SIG-M5 (cell line): ENCODE measurements around the gene PRKN.
A peak's percentile ranks its signal among the peaks of the same experiment; 100 is the strongest.

Experiments
- DNase-seq: peaks from one replicate; lab custom pipeline; 2025; lab: John Stamatoyannopoulos, UW

PRKN gene

DNA sequence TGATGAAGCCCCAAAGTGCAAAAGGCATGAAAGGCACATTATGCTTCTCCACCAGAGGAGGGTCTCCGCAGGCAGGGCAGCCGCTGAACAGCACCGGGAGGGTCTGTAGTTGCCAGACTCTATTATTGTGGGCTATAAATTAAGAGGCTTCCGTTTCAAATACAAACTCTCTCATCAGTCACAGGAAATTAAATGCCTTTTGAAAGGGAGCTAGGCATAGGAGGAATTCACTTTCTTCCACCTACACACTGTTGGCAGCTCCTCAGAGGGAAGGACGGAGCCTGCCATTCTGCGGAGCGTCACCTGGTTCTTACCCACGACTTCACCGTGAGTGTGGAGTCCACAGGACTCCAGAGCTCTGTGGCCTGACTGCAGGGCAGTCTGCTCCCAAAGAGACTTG is 1312.9 kb downstream of the PRKN start:
- no peak for DNase-seq

DNA sequence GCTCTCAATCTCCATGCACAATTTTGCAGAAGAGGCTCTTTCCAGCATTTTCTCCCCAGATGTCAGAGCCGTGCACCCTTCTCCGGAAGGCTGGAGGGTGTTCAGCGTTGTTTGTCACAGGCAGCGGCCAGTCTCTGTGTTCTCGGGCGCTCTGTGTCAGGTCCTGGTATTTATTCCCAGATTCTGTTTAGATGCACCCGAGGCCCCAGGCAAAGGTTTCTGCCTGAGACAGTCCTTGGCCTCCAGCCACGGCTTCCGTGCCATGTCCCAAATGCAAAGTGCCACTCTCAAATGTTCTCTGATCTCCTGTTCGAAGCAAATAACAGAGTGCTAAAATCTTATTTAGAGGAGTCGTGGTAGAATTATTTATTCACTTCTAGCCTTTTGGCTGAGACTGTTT is 1313.4 kb downstream of the PRKN start:
- DNase-seq = no peak

DNA sequence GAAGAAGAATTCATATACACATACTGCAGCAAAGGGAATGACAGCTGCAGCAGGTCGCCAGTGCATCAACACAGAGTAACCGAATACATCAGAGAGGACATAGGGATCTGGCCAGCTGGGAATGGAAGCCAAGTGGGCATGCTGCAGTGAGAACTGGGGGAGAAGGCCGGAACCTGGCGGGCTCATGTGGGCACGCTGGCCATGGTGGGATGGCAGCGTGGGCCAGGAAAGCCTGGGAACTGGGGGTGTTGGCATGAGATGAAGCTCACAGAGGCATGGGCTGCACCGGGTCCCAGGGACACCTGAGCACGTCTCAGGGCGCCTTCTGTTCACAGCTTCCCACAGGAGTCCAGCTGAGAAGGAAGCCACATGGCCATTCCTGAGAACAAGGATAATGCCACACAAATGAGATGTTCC is 1314.2 kb downstream of the PRKN start:
- DNase-seq = no peak

DNA sequence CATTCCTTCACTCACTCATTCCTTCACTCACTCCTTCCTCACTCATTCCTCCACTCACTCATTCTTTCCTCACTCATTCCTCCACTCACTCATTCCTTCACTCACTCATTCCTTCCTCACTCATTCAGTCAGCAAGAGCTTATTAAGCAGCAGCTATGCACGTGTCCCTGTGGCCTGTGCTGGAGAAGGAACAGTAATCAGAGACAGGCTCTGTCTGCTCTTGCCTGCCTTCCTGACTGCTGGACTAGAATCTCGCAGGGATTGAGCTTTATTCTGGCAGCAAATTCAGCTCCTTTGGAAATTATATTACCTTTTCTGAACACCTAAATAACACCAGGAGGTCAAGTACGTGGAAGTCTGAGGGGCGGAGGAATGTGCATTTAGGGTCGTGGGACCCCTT is 1314.8 kb downstream of the PRKN start:
- no peak for DNase-seq

DNA sequence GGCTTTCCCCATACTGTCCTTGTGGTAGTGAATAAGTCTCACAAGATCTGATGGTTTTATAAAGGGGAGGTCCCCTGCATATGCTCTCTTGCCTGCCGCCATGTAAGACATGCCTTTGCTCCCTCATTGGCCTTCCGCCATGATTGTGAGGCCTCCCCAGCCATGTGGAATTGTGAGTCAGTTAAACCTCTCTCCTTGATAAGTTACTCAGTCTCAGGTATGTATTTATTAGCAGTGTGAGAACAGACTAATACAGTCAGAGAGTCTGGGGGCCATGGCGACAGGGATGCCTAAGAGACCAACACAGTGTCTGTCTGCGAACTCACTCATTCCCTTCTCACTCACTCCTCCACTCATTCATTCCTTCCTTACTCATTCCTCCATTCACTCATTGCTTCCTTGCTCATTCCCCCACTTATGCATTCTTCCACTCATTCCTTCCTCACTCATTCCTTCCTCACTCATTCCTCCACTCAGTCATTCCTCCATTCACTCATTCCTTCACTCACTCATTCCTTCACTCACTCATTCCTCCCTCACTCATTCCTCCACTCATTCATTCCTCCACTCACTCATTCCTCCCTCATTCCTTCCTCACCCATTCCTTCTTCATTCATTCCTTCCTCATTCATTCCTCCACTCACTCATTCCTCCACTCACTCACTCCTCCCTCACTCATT is 1316.2 kb downstream of the PRKN start:
- no peak for DNase-seq

DNA sequence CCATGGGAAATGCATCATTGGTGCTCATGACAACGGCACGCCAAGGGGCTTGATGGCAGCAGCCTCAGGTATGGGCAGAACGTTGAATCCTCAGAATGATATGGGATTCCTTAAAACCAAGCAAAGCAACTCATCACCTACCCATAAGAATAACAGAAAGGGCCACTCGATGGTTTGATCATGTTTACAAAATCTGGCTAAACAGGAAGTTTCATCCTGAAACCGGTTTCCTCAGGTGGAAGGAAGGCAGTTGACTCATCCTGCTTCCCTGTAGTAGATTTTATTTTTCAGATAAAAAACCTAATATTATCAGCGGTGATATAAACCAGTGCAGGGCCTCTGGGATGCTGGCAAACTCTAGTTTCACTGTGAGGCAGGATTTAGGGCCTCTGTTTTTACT is 1316.8 kb downstream of the PRKN start:
- no peak for DNase-seq

DNA sequence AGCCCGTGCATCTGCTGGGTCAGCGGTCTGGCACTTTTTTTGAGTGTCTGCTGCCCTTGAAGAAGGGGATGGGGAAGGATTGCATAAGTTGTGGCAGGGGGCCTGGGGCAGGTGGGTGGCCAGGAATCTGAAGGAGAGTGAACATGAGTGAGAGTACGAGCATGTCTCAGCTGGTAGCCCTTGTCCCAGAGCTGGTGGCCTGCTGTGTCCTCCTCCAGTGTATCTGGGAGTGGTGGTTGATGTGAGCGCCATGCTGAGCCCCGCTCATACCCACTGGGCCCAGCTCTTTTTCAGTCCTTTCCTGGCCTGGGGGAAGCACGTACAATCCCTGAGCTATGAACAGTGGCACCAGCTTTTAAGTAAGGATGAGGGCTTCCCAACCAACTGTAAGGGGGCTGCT is 1317.5 kb downstream of the PRKN start:
- DNase-seq = no peak

DNA sequence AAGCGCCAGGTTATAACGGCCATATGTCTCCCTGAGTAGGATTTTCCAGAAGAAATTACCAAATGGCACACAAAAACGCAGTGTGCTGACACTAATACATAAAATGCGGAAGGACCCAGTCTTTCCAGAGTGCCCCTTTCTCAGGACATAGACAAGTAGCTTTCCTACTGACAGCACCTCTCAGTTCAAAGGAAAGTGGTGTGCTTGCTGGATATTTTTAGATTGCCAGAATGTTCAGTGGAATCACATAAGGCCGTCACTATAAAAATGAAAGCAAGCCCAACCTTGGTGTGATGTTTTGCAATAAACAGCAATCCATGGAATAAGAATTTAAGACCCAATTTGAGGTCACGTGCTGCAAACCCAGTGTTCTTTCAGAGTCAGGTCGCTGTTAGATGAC is 1318.2 kb downstream of the PRKN start:
- no peak for DNase-seq

DNA sequence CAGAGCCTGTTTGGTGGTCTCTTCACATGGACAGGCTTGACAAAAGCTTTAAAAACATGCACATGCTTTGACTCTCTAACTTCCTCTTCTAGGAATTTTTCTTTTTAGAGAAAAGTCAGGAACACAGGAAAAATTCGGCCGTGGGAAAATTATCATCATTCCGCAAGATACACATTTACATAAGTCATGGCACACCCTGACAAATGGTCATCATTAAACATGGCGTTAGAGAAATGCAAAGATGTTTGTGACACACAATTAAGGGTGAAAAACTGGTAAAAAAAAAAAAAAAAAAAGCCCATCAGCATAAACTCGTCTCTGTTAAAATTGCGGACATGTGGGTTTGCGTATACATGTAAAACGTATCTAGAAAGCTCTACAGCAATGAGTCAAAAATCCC is 1319.5 kb downstream of the PRKN start:
- DNase-seq = no peak

DNA sequence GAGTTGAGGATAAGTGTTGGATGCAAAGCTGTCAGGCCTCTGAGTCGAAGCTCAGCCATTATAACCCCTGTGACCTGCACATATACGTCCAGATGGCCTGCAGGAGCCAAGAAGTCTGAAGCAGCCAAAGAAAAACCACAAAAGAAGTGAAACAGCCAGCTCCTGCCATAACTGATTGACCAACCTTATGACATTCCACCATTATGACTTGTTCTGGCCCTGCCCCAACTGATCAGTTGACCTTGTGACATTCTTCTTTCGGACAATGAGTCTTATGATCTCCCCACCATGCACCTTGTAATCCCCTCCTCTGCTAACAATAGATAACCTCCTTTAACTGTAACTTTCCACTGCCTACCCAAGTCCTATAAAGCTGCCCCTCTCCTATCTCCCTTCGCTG is 1320.0 kb downstream of the PRKN start:
- no peak for DNase-seq

DNA sequence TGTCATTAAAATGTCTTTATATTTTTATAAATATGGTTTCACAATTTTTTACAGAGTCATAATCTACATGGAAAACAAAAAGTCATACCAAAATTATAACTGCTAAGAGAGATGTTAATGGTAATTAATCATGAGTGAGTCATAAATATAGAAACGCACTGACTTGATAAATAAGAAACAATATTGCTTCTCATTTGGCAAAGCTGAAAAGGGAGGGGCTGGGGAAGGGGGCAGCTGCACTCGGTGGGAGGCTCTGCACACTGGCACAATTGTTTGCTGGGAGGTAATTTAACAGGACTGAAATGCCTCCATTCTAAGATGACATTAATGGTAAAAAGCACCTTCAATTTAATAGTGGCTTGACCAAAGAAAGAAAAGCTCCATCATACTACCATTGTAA is 1320.5 kb downstream of the PRKN start:
- DNase-seq = no peak

DNA sequence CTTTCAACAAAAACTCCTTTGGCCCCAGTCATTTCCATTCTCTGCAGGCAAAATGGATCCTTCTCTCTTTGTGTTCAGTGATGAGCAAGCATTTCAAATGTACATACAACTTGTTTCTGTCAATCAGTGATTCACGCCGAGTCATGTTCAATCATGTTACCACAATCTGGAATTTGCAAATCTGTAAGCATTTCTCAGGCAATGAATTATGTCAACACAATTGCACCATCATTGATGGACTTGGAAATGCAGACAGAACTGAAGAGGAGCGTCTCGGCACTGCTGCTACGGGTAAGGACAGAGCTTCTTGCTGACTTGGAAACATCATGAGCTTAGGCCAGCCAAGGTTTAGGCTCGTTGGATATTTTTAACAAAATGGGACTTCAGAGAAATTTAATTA is 1320.9 kb downstream of the PRKN start:
- DNase-seq = no peak

DNA sequence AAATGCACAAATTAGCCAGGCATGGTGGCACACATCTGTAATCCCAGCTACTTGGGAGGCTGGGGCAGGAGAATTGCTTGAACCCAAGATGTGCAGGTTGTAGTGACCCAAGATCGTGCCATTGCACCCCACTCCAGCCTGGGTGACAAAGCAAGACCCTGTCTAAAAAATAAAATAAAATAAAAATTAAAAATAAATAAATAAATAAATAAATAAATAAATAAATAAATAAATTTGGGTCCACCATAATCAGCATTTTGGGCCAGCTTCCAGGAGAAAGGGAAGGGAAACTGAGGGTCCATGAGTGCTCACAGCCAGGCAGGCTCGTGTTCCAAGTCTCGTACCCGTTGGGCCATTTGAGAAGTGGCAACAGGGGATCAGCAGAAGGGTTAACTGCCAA is 1322.1 kb downstream of the PRKN start:
- no peak for DNase-seq

DNA sequence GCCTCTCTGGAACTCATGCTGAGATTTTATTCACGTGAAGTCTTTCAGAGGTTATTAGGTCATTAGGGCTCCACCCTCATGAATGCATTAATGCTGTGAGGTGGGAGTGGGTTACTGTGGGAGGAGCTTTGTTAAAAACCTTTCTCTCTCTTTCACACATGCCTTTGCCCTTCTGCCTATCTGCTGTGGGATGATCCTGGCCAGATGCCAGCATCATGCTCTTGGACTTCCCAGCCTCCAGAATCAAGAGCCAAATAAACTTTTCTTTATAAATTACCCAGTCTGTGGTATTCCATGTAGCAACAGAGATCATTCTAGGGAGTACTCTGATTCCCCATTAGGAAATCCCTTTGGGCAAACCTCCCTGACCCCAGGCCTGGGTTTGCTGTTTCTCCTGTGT is 1323.8 kb downstream of the PRKN start:
- DNase-seq = no peak

DNA sequence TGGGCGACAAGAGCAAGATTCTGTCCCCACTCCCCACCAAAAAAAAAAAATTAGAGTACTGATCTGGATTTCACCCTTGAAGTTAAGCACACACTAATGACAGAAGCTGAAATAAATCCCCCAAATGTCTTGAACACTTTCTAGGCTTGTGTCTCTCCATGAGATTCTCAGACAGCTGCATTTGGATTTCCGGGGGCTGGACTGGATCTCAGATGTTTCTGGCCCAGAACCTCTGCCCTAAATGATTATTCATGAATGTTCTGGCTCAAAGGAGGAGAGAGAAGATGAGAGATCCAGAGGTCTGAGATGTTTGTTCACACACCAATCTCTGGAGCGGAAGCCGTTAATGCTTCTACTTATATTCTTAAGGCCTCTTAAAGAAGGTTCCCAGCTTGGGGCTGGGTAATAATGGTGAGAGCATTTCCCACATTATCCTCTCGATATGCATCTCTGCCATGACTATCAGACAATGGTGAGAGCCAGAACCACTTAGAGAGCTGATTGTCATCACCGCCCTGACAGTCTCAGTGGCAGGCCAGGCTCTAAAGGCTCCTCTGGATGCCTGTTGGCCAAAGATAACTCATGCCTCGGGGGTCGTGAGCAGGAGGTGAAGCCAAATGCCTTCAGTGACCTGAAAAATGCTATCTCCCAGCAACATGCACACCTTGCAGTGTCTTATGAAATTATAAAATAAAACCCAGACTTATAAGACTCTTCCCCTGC is 1325.8 kb downstream of the PRKN start:
- no peak for DNase-seq

DNA sequence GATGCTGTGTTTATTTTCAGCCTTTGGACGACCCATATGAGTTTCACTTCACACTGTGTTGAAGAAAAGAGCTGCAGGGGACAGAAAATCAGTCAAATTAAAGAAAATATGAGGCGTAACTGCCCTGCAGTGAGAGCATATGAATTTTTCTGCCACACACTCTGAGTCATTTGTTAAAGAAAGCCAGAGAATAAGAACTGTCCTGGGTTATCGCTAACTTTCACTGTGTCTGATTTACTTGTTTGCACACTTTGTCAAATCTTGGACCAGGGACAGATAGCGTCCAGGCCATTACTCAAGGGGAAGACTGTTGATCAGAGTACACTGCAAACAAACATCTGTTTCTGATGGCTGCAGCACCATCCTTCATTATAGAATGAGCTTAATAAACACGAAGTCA is 1326.9 kb downstream of the PRKN start:
- no peak for DNase-seq

DNA sequence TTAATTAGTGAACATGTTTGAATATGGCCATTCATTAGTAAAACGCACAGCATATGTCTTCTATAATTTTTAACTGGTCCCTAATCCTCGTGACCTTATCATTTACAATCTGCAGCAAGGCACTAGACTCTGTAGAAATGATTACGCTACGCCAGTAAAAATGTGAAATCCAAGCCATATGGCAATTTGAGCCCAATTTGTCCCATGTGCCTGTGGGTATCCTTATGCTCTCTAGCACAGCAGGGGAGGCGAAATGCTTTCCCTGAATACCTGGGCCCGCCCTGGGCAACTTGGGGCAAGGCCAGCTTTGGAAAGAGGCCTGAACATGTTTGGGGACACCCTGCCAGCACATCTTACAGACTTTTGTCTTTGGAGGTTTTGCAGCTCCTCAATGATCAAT is 1331.0 kb downstream of the PRKN start:
- DNase-seq = no peak

DNA sequence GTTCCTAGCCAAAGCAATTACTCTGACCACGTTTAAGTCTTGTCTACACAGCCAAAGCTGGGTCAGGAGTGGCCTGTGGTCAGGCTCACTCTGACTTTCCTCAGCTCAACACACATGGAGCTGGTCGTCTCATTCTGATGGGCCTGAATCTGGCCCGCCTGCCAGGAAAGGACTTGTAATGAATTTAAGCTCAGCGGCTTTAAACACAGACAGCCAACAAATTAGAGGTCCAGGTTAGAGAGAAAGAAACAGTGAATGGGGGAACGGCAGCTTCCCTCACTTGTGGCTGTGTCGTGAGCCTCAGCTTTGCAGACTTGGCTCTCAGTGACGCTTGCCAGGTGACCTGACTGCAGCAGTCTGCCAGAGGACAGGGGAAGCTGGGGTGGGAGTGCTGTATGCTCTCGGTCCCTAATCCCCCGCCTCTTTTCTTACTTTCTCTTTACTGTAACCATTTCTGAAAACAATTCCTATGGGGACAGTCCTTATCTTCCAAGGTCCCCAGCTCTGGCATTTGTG is 1331.8 kb downstream of the PRKN start:
- DNase-seq = no peak

DNA sequence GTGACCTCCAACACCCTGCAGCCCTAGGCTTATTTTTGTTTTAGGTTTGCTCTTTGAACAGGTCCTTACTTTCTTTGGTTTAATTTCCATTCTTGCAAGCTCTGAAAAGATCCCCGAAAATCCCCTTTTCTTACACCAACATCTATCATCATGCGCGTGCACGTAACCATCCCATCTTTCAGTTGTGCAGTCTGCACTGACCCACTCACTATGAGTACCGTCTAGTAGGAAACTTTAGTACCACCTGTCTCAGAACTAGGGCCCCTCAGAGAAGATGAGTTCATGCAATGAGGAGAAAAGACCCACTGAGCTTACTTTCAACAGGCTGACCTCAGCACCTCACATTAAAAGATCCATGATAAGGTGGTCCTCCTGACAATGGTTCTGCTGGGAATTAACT is 1333.1 kb downstream of the PRKN start:
- no peak for DNase-seq

DNA sequence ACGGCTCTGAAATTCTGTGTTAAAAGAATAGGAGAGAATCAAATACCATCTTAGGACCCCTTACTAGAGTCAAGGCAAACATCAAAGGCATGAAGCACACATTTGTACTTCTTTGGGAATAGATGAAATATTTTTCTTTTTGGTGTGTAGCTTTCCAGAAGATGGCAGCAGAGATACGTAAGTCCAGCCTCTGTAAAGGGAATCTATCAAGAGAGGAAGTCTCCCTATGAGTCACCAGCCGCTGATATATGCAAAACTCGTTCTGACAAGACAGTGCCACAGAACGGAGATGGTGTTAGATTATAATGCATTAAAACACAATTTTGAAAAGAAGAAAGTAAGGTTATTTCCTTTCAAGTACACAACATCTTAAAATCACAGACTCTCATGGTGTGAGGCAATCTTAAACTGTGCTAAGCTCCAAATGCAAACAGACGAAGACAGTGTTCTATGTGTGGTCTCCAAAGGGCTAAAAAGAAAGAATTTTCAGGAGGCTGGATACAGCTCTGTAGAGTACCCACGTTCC is 1333.7 kb downstream of the PRKN start:
- peak; percentile 36 for DNase-seq

DNA sequence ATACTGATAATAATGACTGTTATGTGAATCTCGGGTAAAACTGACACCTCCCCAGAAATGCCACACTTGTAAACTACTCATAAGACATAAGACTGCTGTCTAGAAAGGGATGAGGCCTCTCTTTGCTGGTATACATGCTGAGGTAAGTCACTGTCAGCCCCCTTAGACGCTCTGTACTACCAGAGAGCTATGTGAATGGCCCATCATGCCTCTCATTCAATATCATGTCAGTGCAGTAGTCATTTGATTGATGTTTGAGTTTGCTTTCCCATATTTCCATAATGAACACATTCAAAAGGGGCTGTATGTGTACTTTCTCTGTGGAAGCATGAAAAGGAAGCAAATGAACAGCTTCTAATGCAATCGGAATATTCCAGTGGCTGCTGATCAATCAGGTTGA is 1334.3 kb downstream of the PRKN start:
- DNase-seq = no peak

DNA sequence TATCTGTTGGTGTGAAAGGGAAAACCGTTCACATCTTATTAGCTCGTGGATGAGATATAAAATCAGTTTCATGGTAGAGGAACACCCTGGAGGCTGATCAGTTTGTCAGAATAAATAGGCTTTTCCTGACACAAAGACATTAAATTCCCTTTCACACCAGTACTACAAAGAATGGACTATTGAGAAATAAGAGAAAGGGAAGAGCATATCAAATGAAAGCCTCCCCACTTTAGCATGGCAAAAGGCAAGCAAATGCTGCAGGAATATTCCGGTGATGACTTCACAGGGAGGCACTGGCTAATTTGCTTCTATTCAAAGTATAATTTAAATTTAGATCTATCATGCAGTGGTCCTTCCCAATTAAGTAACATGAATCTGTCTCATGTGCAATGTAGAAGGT is 1337.8 kb downstream of the PRKN start:
- DNase-seq = no peak

DNA sequence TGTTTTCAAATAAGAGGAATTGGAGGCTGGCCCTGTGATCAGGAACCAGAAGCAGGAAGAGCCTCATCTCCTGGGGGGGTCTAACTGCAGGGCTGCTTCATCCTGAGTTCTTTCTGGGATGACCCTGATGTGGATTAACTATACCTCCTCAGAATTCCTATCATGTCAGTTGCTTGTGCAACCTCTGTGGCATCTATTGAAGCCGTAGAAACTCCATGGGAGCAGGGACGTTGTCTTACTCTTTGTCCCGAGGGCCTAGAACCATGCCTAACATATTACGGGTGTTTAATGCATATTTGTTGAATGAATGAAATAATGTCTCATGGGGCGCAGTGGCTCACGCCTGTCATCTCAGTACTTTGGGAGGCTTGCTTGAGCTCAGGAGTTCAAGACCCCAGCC is 1343.6 kb downstream of the PRKN start:
- no peak for DNase-seq
